ENCODE measurements around the gene CX3CL1. TPM values are rescaled to one million over a fixed set of nuclear protein-coding genes. Genes with fewer than 3 reads are reported as not detected.
"Not testable (repeated sequence)": the region's sequence is repeated elsewhere in the genome, so short reads cannot be mapped to it uniquely, and the experiment has no call there.

The CX3CL1 gene
- total RNA-seq, 1 experiment from 2014 or later, result 1.7 TPM

DNA sequence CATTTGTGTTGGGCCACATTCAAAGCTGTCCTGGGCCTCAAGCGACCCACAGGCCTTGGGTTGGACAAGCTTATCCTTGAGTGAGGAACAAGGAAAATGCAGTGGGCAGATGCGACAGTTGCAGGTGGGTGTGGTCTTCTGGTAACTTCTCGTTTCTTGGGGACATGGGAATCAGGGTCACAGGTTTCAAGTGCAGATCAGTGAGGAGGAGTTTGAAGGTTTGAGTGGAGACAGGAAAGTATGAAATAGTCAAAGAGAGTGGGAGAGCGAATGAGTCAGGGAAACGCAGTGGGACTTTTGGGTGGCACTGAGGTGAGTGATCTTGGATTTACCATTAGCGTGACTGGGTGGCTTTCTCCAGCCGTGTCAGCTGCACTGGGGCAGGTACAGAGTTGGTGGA, 29.1 kb upstream of the CX3CL1 start:
- no peak overlapping the region for H2AK5ac ChIP-seq (ENCODE audit: insufficient read length, low read length)

DNA sequence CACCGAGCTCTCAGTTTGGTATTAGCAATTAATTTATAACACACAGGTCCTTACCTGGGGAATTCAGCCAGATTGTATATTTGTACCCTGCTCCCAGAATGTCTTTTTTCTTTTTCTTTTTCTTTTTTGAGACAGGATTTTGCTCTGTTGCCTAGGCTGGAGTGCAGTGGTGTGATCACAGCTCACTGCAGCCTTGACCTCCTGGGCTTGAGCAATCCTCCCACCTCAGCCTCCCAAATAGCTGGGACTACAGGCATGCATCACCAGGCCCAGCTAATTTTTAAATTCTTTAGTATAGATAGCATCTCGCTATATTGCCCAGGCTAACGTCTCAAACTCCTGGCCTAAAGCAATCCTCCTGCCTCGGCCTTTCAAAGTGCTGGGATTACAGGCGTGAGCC, 28.2 kb upstream of the CX3CL1 start:
- H3K27me3 Mint-ChIP-seq (ENCODE audit: low read depth), result peaks cover 21% of the 10 kb centered on the region
- H4K20me1 ChIP-seq (ENCODE audit: control insufficient read depth, insufficient read depth, insufficient read length); H3K9me3 ChIP-seq (ENCODE audit: control insufficient read depth, low read depth, low read length); H3K79me2 ChIP-seq (ENCODE audit: insufficient read depth, low read length); H3K4ac ChIP-seq (ENCODE audit: low read depth, low read length); H3K9ac ChIP-seq (ENCODE audit: extremely low read depth, insufficient read length, low read length); H2BK5ac ChIP-seq (ENCODE audit: insufficient read length, low read length); H3K23me2 ChIP-seq (ENCODE audit: insufficient read length, low read depth, low read length, poor library complexity, severe bottlenecking); H3K4me2 ChIP-seq (ENCODE audit: insufficient read depth, insufficient read length, low read length); H4K5ac ChIP-seq (ENCODE audit: insufficient read length, low read depth, low read length); H3K4me3 Mint-ChIP-seq; H3K79me1 ChIP-seq (ENCODE audit: insufficient read depth, low read depth, low read length, poor library complexity, severe bottlenecking); H2BK120ac ChIP-seq (ENCODE audit: low read depth, low read length, poor library complexity, severe bottlenecking); H3K56ac ChIP-seq (ENCODE audit: insufficient read length, low read depth, low read length); DNase-seq; H3K4me1 Mint-ChIP-seq; H3K9me3 Mint-ChIP-seq; H2BK12ac ChIP-seq (ENCODE audit: insufficient read length, low read depth, low read length); H3K27ac Mint-ChIP-seq; H3K23ac ChIP-seq (ENCODE audit: insufficient read length, low read depth, low read length); H3T11ph ChIP-seq (ENCODE audit: low read length); H3K27me3 ChIP-seq (ENCODE audit: insufficient read depth, low read length); H3K4me1 ChIP-seq (ENCODE audit: insufficient read depth, low read length); H4K8ac ChIP-seq (replicated peaks; ENCODE audit: insufficient read length, low read depth, low read length); H2BK15ac ChIP-seq (ENCODE audit: low read depth, low read length); H3K14ac ChIP-seq (ENCODE audit: insufficient read depth, low read length); H3K18ac ChIP-seq (ENCODE audit: insufficient read length, low read depth, low read length); H3K27ac ChIP-seq (ENCODE audit: insufficient read length, low read depth, low read length); H3K36me3 Mint-ChIP-seq (ENCODE audit: insufficient read depth in 1 of 3, low read depth in 3 of 3); H4K91ac ChIP-seq (ENCODE audit: insufficient read length, low read depth, low read length); H2AK5ac ChIP-seq (ENCODE audit: insufficient read length, low read length); H2BK20ac ChIP-seq (ENCODE audit: low read depth, low read length, poor library complexity, severe bottlenecking); H2AFZ ChIP-seq (ENCODE audit: low read length): not testable (repeated sequence)
- no CpG with 5 or more reads among the region's 5 CpGs for WGBS (ENCODE audit: extremely low coverage, insufficient read length, low lambda C conversion rate)

More for the DNA sequence above, 29.1 kb upstream of the CX3CL1 start:
- H3K56ac ChIP-seq (ENCODE audit: insufficient read length, low read depth, low read length), result no peak overlapping the region
- no peak overlapping the region for H2AFZ ChIP-seq (ENCODE audit: low read length)
- no peaks in the 10 kb centered on the region for H3K79me2 ChIP-seq (ENCODE audit: insufficient read depth, low read length)
- no peak for DNase-seq
- H3K79me1 ChIP-seq (ENCODE audit: insufficient read depth, low read depth, low read length, poor library complexity, severe bottlenecking), result no peaks in the 10 kb centered on the region
- no peak overlapping the region for H4K91ac ChIP-seq (ENCODE audit: insufficient read length, low read depth, low read length)
- no peaks in the 10 kb centered on the region for H3K27me3 ChIP-seq (ENCODE audit: insufficient read depth, low read length)
- H3K18ac ChIP-seq (ENCODE audit: insufficient read length, low read depth, low read length), result no peak overlapping the region
- no peak overlapping the region for H2BK20ac ChIP-seq (ENCODE audit: low read depth, low read length, poor library complexity, severe bottlenecking)
- H4K20me1 ChIP-seq (ENCODE audit: control insufficient read depth, insufficient read depth, insufficient read length), result no peaks in the 10 kb centered on the region
- H2BK5ac ChIP-seq (ENCODE audit: insufficient read length, low read length), result no peak overlapping the region
- H3K27ac ChIP-seq (ENCODE audit: insufficient read length, low read depth, low read length), result no peak overlapping the region
- H3K4ac ChIP-seq (ENCODE audit: low read depth, low read length), result no peak overlapping the region
- TF ChIP-seq, protein P1, sequence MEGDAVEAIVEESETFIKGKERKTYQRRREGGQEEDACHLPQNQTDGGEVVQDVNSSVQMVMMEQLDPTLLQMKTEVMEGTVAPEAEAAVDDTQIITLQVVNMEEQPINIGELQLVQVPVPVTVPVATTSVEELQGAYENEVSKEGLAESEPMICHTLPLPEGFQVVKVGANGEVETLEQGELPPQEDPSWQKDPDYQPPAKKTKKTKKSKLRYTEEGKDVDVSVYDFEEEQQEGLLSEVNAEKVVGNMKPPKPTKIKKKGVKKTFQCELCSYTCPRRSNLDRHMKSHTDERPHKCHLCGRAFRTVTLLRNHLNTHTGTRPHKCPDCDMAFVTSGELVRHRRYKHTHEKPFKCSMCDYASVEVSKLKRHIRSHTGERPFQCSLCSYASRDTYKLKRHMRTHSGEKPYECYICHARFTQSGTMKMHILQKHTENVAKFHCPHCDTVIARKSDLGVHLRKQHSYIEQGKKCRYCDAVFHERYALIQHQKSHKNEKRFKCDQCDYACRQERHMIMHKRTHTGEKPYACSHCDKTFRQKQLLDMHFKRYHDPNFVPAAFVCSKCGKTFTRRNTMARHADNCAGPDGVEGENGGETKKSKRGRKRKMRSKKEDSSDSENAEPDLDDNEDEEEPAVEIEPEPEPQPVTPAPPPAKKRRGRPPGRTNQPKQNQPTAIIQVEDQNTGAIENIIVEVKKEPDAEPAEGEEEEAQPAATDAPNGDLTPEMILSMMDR (conservative IDR thresholded peaks at IDR 0.05), result no peak
- H4K5ac ChIP-seq (ENCODE audit: insufficient read length, low read depth, low read length), result no peak overlapping the region
- no peak overlapping the region for H2BK15ac ChIP-seq (ENCODE audit: low read depth, low read length)
- H3K4me1 ChIP-seq (ENCODE audit: insufficient read depth, low read length), result no peaks in the 10 kb centered on the region
- peaks cover 13% of the 10 kb centered on the region for H3K27me3 Mint-ChIP-seq (ENCODE audit: low read depth)
- no peak overlapping the region for H4K8ac ChIP-seq (replicated peaks; ENCODE audit: insufficient read length, low read depth, low read length)
- no peak overlapping the region for H3K27ac Mint-ChIP-seq
- H2BK120ac ChIP-seq (ENCODE audit: low read depth, low read length, poor library complexity, severe bottlenecking), result no peak overlapping the region
- no peaks in the 10 kb centered on the region for H3K9me3 ChIP-seq (ENCODE audit: control insufficient read depth, low read depth, low read length)
- no peaks in the 10 kb centered on the region for H3K4me1 Mint-ChIP-seq
- WGBS (ENCODE audit: extremely low coverage, insufficient read length, low lambda C conversion rate), result no CpG with 5 or more reads among the region's 7 CpGs
- H3K4me3 Mint-ChIP-seq, result no peak overlapping the region
- no peak overlapping the region for H2BK12ac ChIP-seq (ENCODE audit: insufficient read length, low read depth, low read length)
- no peak overlapping the region for H3K4me2 ChIP-seq (ENCODE audit: insufficient read depth, insufficient read length, low read length)
- H3K9me3 Mint-ChIP-seq, result no peaks in the 10 kb centered on the region; a peak in 2 of 5 replicates
- no peak overlapping the region for H3T11ph ChIP-seq (ENCODE audit: low read length)
- H3K14ac ChIP-seq (ENCODE audit: insufficient read depth, low read length), result no peak overlapping the region
- no peak overlapping the region for H3K9ac ChIP-seq (ENCODE audit: extremely low read depth, insufficient read length, low read length)
- no peaks in the 10 kb centered on the region for H3K23me2 ChIP-seq (ENCODE audit: insufficient read length, low read depth, low read length, poor library complexity, severe bottlenecking)
- H3K23ac ChIP-seq (ENCODE audit: insufficient read length, low read depth, low read length), result no peak overlapping the region
- H3K36me3 Mint-ChIP-seq (ENCODE audit: insufficient read depth in 1 of 3, low read depth in 3 of 3), result no peaks in the 10 kb centered on the region

Data from H9 (cell line).